Mesodermal cell (in vitro differentiated cells): ENCODE results near the gene FAM50A. TPM values are rescaled to one million over a fixed set of nuclear protein-coding genes. Genes with fewer than 3 reads are reported as not detected.
"Not testable (repeated sequence)": the region's sequence is repeated elsewhere in the genome, so short reads cannot be mapped to it uniquely, and the experiment has no call there.

Experiments
- H3K27ac ChIP-seq: 2 replicates; pipeline ENCODE4 v1.7.0; 2013; ENCODE audit warnings: mild to moderate bottlenecking, low read depth, low read length, moderate library complexity; ENCODE audit not compliant: severe bottlenecking
- H3K36me3 ChIP-seq: 2 replicates; pipeline ENCODE4 v1.7.1; 2013; ENCODE audit warnings: mild to moderate bottlenecking, low read length, moderate library complexity; ENCODE audit not compliant: control insufficient read depth, insufficient read depth
- H3K4me1 ChIP-seq: one replicate; pipeline ENCODE4 v1.7.1; 2013; ENCODE audit warnings: mild to moderate bottlenecking, low read length; ENCODE audit not compliant: insufficient read depth, control insufficient read depth, poor library complexity, severe bottlenecking
- H3K4me3 ChIP-seq: 2 replicates; pipeline ENCODE4 v1.7.0; 2013; ENCODE audit warnings: low read length, control low read depth, mild to moderate bottlenecking; ENCODE audit not compliant: insufficient read depth, poor library complexity, severe bottlenecking; ENCODE audit errors: extremely low read depth
- H3K9me3 ChIP-seq: 2 replicates; pipeline ENCODE4 v1.7.1; 2013; ENCODE audit warnings: mild to moderate bottlenecking, low read length, moderate library complexity; ENCODE audit not compliant: control insufficient read depth
- WGBS, 2 experiments: methylation state at CpG; one replicate each; pipeline ENCODE4 v1.1.5; 2013; ENCODE audit warnings: missing lambda C conversion rate in 2 of 2; ENCODE audit not compliant: insufficient coverage in 2 of 2; 5-methylcytosine and 5-hydroxymethylcytosine counted together
- polyA plus RNA-seq, 2 experiments: library from polyadenylated mRNA; stranded (reverse); fragments of 50-300 nt; gene quantifications; one replicate each; pipeline ENCODE4 v1.2.3, GENCODE V29; 2013

Gene FAM50A
- 85.1 TPM for polyA plus RNA-seq (2013, experiment 1 of 2)
- 71.5 TPM for polyA plus RNA-seq (2013, experiment 2 of 2)

GRCh38 chrX:154443992-154444754 lies at the start of gene FAM50A:
FAM50A (plus strand) TSS chrX:154444141; CDS start chrX:154444236, 95 bp downstream.
- H3K27ac ChIP-seq: peak within 1 kb of the TSS; percentile 67

GRCh38 chrX:154396363-154396762 lies 47.6 kb upstream of the FAM50A start:
- 98 to 100% methylated on average over 6 to 9 of the region's 17 CpGs for WGBS, 2 experiments
- H3K9me3 ChIP-seq, H3K27ac ChIP-seq: not testable (repeated sequence)

More at GRCh38 chrX:154443992-154444754, at the start of gene FAM50A:
- Histone ChIP-seq H3K9me3 (no peaks in the 10 kb centered on the region), H3K36me3 (peaks cover 53% of the 10 kb centered on the region), H3K4me1 (no peaks in the 10 kb centered on the region), H3K4me3 (peak within 1 kb of the TSS; percentile 52)
- 3 to 4% methylated on average over 40 to 41 of the region's 94 CpGs for WGBS, 2 experiments

GRCh38 chrX:154396973-154397887 lies 46.7 kb upstream of the FAM50A start:
- Histone ChIP-seq H3K4me1 (no peaks in the 10 kb centered on the region), H3K27ac (peak overlapping the region; percentile 98), H3K36me3 (peaks cover 18% of the 10 kb centered on the region), H3K4me3 (peak overlapping the region; percentile 65), H3K9me3 (no peaks in the 10 kb centered on the region)
- 3 to 14% methylated on average over 20 to 24 of the region's 53 CpGs for WGBS, 2 experiments

More at GRCh38 chrX:154396363-154396762, 47.6 kb upstream of the FAM50A start:
- H3K4me1 ChIP-seq, H3K4me3 ChIP-seq: not testable (repeated sequence)
- peaks cover 18% of the 10 kb centered on the region for H3K36me3 ChIP-seq

DNA sequence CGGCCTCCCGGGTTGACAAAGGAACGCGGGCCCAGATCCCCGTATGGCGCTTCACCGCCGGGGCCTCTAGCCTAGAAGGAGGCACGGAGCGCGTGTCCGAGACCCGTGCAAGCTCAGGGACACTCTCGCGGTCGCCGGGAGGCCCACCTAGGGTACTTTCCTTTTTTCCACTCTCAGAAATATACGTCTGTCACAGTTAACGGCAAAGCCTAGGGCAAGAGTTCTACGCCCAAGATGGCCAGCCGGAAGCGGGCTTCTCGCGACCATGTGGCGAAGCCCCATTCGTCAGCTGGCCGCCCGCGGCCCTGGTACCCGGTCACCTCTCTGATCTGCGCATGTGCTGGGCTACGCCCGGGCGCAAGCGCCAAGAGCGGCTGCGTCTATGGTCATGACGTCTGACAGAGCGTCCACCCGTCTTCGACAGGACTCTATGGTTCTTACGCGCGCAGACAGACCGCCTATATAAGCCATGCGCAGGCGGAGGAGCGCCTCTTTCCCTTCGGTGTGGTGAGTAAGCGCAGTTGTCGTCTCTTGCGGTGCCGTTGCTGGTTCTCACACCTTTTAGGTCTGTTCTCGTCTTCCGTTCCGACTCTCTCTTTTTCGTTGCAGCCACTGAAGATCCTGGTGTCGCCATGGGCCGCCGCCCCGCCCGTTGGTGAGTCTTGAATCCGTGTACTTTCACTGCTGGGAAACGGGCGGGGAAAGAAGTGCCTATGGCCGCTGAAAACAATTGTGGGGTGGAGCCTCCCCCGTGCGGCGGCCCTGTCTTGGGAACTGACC lies 45.9 kb upstream of the FAM50A start, which contains the start of gene RPL10:
RPL10 (plus strand) TSS at position 490 of the 780 bp plus-strand sequence; CDS start at position 633, 143 bp downstream.
- Histone ChIP-seq H3K36me3 (peaks cover 18% of the 10 kb centered on the region), H3K4me1 (no peaks in the 10 kb centered on the region), H3K4me3 (peak within 1 kb of the TSS; percentile 65), H3K27ac (peak within 1 kb of the TSS; percentile 98), H3K9me3 (no peaks in the 10 kb centered on the region)
- WGBS, 2 experiments: 0% methylated on average over 23 to 43 of the region's 69 CpGs

- peaks cover 18% of the 10 kb centered on the region for H3K36me3 ChIP-seq
- H3K9me3 ChIP-seq: no peaks in the 10 kb centered on the region
- H3K27ac ChIP-seq: peak overlapping the region; percentile 98
- WGBS, 2 experiments: 0 to 1% methylated on average over 10 to 29 of the region's 49 CpGs
- H3K4me3 ChIP-seq: peak overlapping the region; percentile 65
- H3K4me1 ChIP-seq: no peaks in the 10 kb centered on the region
Observed at GRCh38 chrX:154398668-154399526, 45.0 kb upstream of the FAM50A start.

DNA sequence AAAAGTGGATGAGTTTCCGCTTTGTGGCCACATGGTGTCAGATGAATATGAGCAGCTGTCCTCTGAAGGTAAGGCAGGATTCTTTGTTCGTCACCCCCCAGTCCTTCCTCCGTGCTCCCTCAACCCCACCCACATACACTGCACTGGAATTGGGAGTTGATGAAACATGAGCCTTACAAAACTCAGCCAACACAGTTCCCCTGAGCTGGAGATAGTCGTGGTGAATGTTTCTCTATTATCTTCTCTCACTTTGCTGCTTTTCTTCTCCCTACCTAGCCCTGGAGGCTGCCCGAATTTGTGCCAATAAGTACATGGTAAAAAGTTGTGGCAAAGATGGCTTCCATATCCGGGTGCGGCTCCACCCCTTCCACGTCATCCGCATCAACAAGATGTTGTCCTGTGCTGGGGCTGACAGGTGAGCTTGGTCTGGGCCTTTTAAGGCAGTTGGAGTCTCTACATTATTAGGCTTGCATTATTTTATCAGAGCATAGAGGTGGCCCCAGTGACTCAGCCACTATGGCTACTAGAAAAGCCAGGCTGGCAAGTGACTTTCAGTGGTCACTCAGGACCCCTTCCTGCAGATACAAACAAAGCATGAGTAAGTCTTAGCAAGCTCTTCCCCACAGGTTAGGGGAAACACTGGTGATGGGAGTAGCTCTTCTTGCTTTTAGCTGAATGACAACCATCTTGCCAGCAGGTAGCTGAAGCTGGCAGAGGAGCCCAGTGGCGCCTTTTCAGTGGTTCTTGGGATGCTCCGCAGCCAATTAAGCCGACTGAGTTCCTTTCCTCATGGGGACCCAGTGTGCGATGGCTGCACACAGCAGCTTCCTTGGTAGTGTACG lies 44.2 kb upstream of the FAM50A start:
- Histone ChIP-seq H3K36me3 (peaks cover 18% of the 10 kb centered on the region), H3K27ac (peak overlapping the region; percentile 98)
- 90 to 96% methylated on average over 2 to 3 of the region's 14 CpGs for WGBS, 2 experiments

GRCh38 chrX:154400369-154400817 lies 43.5 kb upstream of the FAM50A start:
- H3K4me3 ChIP-seq, H3K9me3 ChIP-seq, H3K27ac ChIP-seq, H3K4me1 ChIP-seq: not testable (repeated sequence)
- 100% methylated on average over 1 of the region's 6 CpGs; no CpG with 5 or more reads in 1 of the 2 experiments for WGBS, 2 experiments
- H3K36me3 ChIP-seq: peaks cover 18% of the 10 kb centered on the region

More for the DNA sequence above, 44.2 kb upstream of the FAM50A start:
- peak overlapping the region; percentile 65 for H3K4me3 ChIP-seq
- no peaks in the 10 kb centered on the region for H3K4me1 ChIP-seq
- H3K9me3 ChIP-seq: no peaks in the 10 kb centered on the region

DNA sequence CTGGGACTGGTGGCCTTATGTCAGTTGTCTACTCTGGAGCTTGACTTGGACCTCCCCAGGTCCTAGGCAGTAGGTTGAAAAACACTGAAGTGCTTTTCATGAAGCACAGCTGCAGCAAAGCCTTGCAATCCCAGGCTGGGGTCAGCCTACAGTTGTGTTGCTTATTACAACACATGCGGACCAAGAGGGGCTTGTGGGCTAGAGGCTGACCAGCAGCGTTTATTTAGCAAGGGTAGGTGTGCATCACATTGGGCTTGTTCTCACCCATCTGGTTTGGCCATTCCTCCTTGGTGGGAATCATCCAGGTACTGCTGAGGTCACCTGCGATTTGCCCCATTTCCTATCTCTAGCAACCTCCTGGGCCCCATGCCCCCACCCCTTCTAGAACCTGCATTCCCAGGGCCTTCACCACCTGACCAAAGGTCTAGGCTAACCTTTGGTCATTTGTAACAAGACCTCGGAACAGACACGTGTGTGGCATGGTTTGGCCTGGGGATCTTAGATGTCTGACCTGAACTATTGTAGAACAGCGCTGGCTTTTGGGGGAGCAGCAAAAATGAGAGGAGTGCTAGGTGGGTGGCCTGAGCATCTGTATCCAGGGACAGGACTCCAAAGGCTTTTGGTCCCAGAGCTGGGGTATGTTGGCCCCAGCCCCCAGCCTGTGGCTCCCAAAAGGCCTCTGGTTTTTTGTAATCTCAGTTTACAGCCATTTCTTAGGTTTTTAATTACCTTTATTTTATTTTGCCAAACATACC lies 42.7 kb upstream of the FAM50A start:
- no peaks in the 10 kb centered on the region for H3K9me3 ChIP-seq
- H3K4me1 ChIP-seq: no peaks in the 10 kb centered on the region
- H3K27ac ChIP-seq: no peak overlapping the region
- 82 to 93% methylated on average over 3 of the region's 6 CpGs for WGBS, 2 experiments
- H3K4me3 ChIP-seq: no peak overlapping the region
- peaks cover 18% of the 10 kb centered on the region for H3K36me3 ChIP-seq
